GM18520 (cell line): ENCODE measurements around the gene CRISPLD2.

Experiments used
- ATAC-seq: cut with Tn5 transposase; IDR thresholded peaks from one replicate; pipeline ENCODE4 v1.9.1; 2021; ENCODE audit not compliant: unreplicated experiment

Gene CRISPLD2

DNA sequence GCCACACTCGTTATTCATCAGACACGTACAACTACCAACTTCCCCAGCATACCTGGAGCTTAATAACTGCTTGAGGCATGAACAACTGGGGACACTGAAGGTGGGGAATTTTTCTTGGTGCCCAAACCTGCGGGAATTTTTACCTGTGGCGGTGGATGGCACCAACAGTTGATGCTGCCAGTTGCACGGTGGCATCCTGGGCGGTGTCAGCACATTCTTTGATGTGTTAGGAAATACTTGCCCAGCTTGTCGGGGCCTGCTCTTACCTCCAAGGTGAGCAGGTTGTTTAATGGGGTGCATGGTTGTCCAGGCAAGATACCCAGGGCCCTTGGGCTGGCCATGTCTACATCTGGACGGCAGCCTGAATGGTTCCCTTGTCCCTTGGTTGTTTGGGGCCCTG is 79.6 kb downstream of the CRISPLD2 start:
- ATAC-seq, result no peak

GRCh38 chr16:84905965-84906460 is 86.2 kb downstream of the CRISPLD2 start:
- ATAC-seq, result no peak

GRCh38 chr16:84907051-84907450 is 87.3 kb downstream of the CRISPLD2 start:
- no peak for ATAC-seq

GRCh38 chr16:84907575-84907974 is 87.8 kb downstream of the CRISPLD2 start:
- ATAC-seq, result no peak

GRCh38 chr16:84909476-84910085 is 89.8 kb downstream of the CRISPLD2 start:
- ATAC-seq, result no peak

GRCh38 chr16:84911486-84912216 is 91.9 kb downstream of the CRISPLD2 start:
- ATAC-seq, result no peak

DNA sequence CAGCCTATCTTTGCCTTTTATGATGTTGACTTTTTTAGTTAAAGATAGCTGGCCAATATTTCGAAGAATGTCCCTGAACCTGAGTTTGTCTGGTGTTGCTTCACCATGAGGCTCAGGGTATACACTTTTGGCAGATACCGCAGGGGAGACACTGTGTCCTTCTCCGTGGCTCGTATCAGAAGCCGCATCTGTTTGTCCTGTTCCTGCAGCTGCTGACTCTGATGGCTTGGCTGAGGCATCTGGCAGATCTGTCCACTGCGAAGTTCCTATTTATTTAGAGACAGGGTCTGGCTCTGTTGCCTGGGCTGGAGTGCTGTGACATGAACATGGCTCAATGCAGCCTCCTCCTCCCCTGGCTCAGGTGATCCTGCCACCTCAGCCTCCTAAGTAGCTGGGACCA is 93.5 kb downstream of the CRISPLD2 start:
- no peak for ATAC-seq

DNA sequence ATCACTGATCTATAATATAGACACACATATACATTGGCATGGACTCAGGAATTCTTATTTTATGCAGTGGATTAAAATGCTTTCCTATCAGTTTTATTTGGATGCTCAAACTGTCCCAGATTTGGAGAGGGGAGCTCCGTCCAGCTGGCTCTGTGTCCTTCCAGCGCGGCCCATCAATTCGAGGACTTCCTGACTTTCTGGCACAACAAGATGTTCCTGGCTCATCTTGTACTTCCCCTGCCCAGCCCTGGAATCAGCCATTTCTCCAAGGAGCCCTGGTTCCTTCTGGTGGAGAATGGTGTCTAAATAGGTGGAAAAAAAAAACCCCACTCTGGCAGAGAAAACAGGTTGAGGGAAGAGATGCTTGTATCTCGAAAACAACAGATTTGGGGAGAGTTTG is 94.5 kb downstream of the CRISPLD2 start:
- no peak for ATAC-seq

DNA sequence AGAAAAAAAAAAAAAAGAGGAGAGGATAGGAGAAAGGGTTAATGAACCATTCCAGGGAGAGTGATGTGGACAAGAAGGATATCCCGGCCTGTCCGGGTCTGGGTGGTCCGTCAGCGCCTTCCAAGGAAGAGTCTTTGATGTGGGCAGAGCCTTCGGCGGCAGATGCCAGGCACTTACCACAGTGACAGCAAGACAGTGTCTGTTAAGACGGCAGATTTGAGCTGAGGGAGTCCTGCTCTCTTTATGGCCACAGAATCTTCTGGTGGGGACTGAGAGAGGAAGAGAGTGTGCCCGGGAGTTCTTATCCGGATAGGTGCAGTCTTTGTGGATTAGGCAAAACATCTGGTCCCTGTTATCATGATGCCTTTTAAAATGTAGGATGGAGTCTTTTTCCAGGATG is 96.4 kb downstream of the CRISPLD2 start:
- ATAC-seq, result no peak

- no peak for ATAC-seq
Observed at GRCh38 chr16:84916850-84917249, 97.1 kb downstream of the CRISPLD2 start.

DNA sequence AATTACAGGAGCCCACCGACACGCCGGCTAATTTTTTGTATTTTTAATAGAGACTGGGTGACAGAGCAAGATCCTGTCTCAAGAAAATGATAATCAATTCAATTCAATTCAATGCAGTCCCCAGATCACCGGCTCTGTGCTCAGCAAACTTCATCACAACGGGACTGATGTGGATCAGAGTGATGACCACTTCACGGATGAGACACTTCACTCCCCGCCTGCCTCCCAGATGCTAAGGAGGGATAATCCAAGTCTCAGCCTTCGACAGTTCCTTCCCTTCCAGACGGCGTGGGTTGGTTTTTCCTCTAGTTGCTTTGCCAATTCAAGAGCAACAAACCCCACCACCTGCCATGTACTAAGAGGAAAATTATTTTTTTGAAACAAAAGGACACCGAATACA is 97.7 kb downstream of the CRISPLD2 start:
- ATAC-seq, result no peak

DNA sequence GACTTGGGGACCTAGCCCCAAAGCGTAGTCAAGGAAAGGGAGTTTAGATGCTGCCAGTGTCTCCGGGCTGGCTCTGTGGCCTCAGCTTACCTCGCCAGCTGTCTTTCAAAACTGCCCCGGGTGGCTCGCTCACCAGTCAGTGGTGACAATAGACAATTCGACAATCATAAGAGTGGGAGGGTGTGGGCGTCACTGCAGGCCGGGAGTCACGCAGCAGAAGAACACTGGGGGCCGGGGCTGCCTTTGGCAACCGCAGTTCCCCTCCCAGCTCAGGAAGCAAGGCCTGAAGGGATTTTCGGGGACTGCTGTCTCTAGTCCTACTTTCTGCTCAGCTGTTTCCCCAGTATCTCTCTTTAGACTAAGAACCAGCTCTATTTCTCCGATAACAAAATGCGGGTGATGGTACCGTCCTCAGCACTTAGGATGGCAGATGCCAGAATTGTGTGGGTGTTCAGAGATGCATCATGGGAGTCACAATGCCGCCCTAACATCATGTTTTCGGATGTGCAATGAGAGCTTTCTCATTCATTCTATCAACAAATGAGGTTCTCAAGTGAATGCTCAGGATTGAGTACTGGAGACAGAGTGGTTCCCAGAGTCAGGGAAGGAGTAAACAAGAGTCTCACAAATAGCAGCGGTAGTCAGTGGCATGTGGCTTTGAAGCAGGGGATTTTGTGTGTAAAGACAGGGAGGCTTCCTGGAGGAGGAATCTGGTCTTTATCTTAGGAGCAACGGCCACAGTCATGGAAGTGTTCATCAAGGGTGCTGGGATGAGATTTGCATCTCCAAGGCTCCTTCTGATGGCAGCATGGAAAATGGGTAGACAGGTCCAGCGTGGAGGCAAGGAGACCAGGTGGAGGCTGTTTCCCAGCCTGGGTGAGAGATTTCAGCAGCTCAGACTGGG is 98.5 kb downstream of the CRISPLD2 start:
- no peak for ATAC-seq

- no peak for ATAC-seq
Observed at GRCh38 chr16:84919269-84919668, 99.5 kb downstream of the CRISPLD2 start.

- no peak for ATAC-seq
Observed at GRCh38 chr16:84919708-84920107, 99.9 kb downstream of the CRISPLD2 start.

GRCh38 chr16:84920333-84920732 is 100.5 kb downstream of the CRISPLD2 start:
- no peak for ATAC-seq

GRCh38 chr16:84922351-84923120 is 102.8 kb downstream of the CRISPLD2 start:
- no peak for ATAC-seq

DNA sequence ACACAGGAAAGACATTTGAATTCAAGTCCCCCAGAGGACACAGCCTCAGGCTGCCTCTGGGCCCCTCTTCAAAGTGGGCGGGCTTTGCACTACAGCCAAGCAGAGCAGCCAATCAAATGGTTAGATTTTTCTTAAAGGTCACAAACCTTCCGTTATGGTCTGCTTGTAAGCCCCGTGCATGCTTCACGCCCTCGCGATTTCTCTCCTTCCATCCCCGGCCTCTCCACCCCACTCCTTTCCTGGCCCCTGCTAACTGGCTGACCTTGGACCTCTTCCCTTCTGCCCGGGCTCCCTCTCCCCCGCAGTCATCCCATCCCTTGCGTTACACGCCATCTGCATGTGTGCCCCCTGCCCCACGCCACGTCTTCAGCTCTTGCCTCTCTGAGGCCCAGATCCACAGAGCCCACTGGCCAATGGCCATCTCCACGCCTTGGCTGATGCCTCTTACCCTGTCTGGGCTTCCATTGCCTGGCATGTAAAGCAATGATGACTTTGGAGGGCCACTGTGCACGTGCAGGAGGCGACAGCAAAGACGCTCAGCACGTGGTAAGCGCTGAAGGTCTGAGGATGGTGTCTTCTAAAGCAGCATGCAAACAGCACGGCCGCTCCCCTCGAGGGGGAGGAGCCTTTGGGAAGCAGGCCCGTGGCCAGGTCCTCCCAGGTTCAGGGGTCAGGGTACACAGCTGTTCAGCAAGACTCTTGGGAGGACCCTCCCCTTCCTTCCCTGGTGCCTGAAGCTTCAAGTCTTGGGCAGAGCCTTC is 104.7 kb downstream of the CRISPLD2 start:
- no peak for ATAC-seq

DNA sequence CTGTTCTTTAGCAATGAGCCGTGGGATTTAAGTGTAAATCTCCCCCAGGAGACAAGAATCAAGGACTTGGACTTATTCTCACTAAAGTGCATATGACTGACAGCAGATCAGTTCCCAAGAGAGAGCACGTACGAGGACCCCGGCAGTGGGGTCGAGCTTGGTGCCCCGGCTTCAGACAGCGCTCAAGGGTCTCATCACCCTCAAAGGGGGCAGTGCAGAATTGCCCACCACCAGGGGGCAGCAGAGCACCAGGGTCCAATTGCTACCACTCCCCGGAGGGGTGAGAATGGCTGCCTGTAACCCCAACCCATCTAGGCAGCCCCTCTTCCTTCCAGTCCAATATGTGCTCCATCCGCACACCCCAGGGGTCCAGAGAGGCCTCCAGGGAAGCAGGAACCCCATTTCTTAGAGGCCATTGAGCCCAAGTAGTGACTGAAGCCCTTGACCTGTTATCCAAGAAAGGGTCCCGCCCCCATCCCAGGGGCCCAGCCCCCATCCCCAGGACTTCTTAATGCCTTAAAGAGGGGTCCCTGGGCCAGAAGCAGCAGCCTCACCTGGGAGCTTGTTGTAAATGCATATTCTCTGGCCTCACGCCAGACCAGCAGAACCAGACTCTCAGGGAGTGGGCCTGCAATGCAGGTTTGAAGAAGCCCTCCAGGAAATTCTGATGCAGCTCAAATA is 105.4 kb downstream of the CRISPLD2 start:
- ATAC-seq, result no peak

- ATAC-seq, result no peak
Observed at GRCh38 chr16:84925773-84926372, 106.1 kb downstream of the CRISPLD2 start.
